Sigmoid colon (tissue), 7 donors: ENCODE results near the gene HOXB13. TPM values are rescaled to one million over a fixed set of nuclear protein-coding genes. Genes with fewer than 3 reads are reported as not detected.

Source experiments
- DNase-seq: peaks from one replicate; pipeline ENCODE4 v3.0.0-alpha.2; 2019
- H3K27ac ChIP-seq, 4 donors: fragments of 200-600 bp; sonication (generic); one replicate each; pipeline ENCODE4 v1.5.1; 2016 to 2019; ENCODE audit warnings: mild to moderate bottlenecking in 1 of 4
- H3K27me3 ChIP-seq, 3 donors: fragments of 200-600 bp; sonication (generic); one replicate each; pipeline ENCODE4 v1.5.1; 2019; ENCODE audit warnings: mild to moderate bottlenecking in 1 of 3
- H3K36me3 ChIP-seq, 4 donors: fragments of 200-600 bp; sonication (generic); one replicate each; pipeline ENCODE4 v1.5.1; 2016 to 2019
- H3K4me1 ChIP-seq, 4 donors: fragments of 200-600 bp; sonication (generic); one replicate each; pipeline ENCODE4 v1.5.1; 2017 to 2019
- H3K4me3 ChIP-seq, 4 donors: fragments of 200-600 bp; sonication (generic); one replicate each; pipeline ENCODE4 v1.5.1; 2017 to 2019; ENCODE audit warnings: mild to moderate bottlenecking in 2 of 4, moderate library complexity in 1 of 4
- H3K9me3 ChIP-seq, 4 donors: fragments of 200-600 bp in 3 of 4; sonication (generic) in 3 of 4; one replicate each; pipeline versions ENCODE4 v1.5.1 to v1.6.1; 2013 to 2019
- EP300 ChIP-seq, 4 donors: sonication (generic); formaldehyde crosslinking; IDR thresholded peaks; one replicate each; pipeline ENCODE4 v1.6.1; 2017; ENCODE audit warnings: antibody characterized with exemption in 4 of 4
- POLR2A ChIP-seq, 2 donors: fragments of 450-650 bp; IDR thresholded peaks; one replicate each; pipeline ENCODE4 v1.6.1; 2016; ENCODE audit warnings: antibody characterized with exemption in 2 of 2, mild to moderate bottlenecking in 2 of 2, moderate library complexity in 2 of 2
- POLR2AphosphoS5 ChIP-seq, 4 donors: sonication (generic); formaldehyde crosslinking; IDR thresholded peaks; one replicate each; pipeline ENCODE4 v1.6.1; 2017; ENCODE audit warnings: antibody characterized with exemption in 4 of 4
- WGBS, 2 donors: extraction: QIAGEN DNeasy Blood & Tissue Kit; methylation state at CpG; one replicate each; pipeline ENCODE4 v1.1.7; 2013; 5-methylcytosine and 5-hydroxymethylcytosine counted together
- intact Hi-C: fragments of 100-400 bp; cut with DNase I; formaldehyde crosslinking; loops from one replicate; pipeline ENCODE4 v1.15.1; 2023
- polyA plus RNA-seq, 3 donors: library from polyadenylated mRNA; stranded (reverse); fragments of 200-250 nt; gene quantifications; one replicate each; pipeline ENCODE4 v1.2.3, GENCODE V29; 2013
- total RNA-seq, 4 donors: library from RNA; depleted of rRNA; stranded (reverse); fragments of >200 nt; gene quantifications; one replicate each; pipeline ENCODE4 v1.1.0, GENCODE V29; 2016
- TF ChIP-seq, protein P1 (sequence below), 4 experiments: fragments of 450-650 bp in 3 of 4; fragments of 200-600 bp in 1 of 4; IDR thresholded peaks; one replicate each; pipeline ENCODE4 v1.5.1; 2016 to 2019; ENCODE audit warnings: antibody characterized with exemption in 4 of 4, mild to moderate bottlenecking in 3 of 4, moderate library complexity in 2 of 4
- donor health status: healthy with polysubstance abuse.
- donor health status: Bipolar disorder and iron deficiency.
- donor health status: healthy.

Gene HOXB13
- total and polyA plus RNA-seq, 7 donors = 0.36 to 49.2 (median 1.5) TPM

DNA sequence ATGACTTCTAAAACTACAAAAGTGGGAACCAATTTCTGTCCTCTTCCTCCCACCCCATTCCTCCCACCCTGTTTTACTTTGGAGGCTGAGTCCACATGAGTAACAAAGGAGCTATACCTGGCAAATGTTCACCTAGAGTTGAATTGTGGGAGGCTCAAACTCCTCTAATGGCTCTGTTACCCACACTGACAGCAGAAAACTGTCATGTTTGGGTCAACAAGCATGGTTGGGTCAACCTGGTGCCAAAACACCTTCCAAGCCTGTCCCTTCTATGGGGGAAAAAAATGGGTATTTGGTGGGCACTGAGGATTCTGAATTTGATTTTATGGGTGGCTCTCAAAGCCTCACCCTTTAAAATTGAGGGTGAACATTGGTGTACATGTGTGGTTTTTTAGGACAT, 12.0 kb upstream of the HOXB13 start:
- H3K9me3 ChIP-seq = no peaks in the 10 kb centered on the region
- no peak for DNase-seq
- TF ChIP-seq POLR2AphosphoS5 (IDR thresholded peaks at IDR 0.05) (no peak), POLR2A (IDR thresholded peaks at IDR 0.05) (no peak), EP300 (IDR thresholded peaks at IDR 0.05) (no peak)
- TF ChIP-seq, protein P1, sequence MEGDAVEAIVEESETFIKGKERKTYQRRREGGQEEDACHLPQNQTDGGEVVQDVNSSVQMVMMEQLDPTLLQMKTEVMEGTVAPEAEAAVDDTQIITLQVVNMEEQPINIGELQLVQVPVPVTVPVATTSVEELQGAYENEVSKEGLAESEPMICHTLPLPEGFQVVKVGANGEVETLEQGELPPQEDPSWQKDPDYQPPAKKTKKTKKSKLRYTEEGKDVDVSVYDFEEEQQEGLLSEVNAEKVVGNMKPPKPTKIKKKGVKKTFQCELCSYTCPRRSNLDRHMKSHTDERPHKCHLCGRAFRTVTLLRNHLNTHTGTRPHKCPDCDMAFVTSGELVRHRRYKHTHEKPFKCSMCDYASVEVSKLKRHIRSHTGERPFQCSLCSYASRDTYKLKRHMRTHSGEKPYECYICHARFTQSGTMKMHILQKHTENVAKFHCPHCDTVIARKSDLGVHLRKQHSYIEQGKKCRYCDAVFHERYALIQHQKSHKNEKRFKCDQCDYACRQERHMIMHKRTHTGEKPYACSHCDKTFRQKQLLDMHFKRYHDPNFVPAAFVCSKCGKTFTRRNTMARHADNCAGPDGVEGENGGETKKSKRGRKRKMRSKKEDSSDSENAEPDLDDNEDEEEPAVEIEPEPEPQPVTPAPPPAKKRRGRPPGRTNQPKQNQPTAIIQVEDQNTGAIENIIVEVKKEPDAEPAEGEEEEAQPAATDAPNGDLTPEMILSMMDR (IDR thresholded peaks at IDR 0.05) = no peak
- no peaks in the 10 kb centered on the region for H3K4me1 ChIP-seq
- no peak overlapping the region for H3K27ac ChIP-seq
- no peaks in the 10 kb centered on the region for H3K36me3 ChIP-seq
- intact Hi-C loops = no loop called here
- peaks cover 78 to 100% (median 98%) of the 10 kb centered on the region in 3 donors for H3K27me3 ChIP-seq
- no peak overlapping the region for H3K4me3 ChIP-seq

GRCh38 chr17:48738803-48739526, 10.4 kb upstream of the HOXB13 start:
- 28 to 52% methylated on average over 37 of the region's 37 CpGs for WGBS, 2 donors
- Histone ChIP-seq H3K9me3 (no peaks in the 10 kb centered on the region), H3K4me3 (no peak overlapping the region), H3K4me1 (no peaks in the 10 kb centered on the region), H3K36me3 (no peaks in the 10 kb centered on the region), H3K27ac (no peak overlapping the region), H3K27me3 (peaks cover 77 to 100% (median 98%) of the 10 kb centered on the region in 3 donors)
- intact Hi-C loops = no loop called here
- DNase-seq = peak; percentile 39
- TF ChIP-seq, protein P1 (IDR thresholded peaks at IDR 0.05) = no peak
- no peak for TF ChIP-seq POLR2A (IDR thresholded peaks at IDR 0.05)
- no peak for TF ChIP-seq EP300 (IDR thresholded peaks at IDR 0.05)
- no peak for TF ChIP-seq POLR2AphosphoS5 (IDR thresholded peaks at IDR 0.05)

- H3K4me3 ChIP-seq = no peak overlapping the region
- WGBS, 2 donors = 27 to 65% methylated on average over 11 of the region's 11 CpGs
These were observed 9.9 kb upstream of the HOXB13 start for GRCh38 chr17:48738424-48738802.

DNA sequence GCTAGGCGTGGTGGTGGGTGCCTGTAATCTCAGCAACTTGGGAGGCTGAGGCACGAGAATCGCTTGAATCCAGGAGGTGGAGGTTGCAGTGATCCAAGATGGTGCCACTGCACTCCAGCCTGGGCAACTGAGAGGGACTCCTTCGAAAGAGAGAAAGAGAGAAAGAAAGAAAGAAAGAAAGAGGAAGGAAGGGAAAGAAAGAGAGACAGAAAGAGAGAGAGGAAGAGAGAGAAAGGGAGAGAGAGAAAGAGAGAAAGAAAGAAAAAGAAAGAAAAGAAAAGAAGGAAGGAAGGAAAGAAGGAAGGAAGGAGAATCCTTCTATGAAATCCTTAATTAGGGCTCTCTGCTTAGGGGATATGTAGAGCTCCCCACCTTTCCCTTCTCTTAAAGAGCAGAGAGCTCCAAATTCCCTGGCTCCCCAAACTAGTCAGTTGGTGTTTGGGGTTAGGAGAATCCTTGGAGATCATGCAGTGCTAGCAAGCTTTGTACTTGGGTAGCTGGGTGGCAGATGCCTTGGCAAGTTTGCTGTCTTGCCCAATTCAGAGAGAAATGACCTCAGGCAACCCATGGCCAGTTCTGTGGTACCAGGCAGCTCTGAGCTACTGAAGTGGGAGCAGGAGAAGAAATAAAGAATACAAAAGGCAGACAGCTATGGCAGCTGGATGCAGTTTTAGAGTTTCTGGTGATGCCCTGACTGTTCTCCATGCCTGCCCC, 8.9 kb upstream of the HOXB13 start:
- 68 to 85% methylated on average over 4 of the region's 4 CpGs for WGBS, 2 donors
- no peaks in the 10 kb centered on the region for H3K36me3 ChIP-seq
- TF ChIP-seq EP300 (IDR thresholded peaks at IDR 0.05) (no peak), POLR2A (IDR thresholded peaks at IDR 0.05) (no peak), POLR2AphosphoS5 (IDR thresholded peaks at IDR 0.05) (no peak)
- TF ChIP-seq, protein P1 (IDR thresholded peaks at IDR 0.05) = no peak
- peaks cover 0 to 10% (median 7%) of the 10 kb centered on the region in 4 donors for H3K4me1 ChIP-seq
- no peaks in the 10 kb centered on the region for H3K9me3 ChIP-seq
- intact Hi-C loops = no loop called here
- peak; percentile 28 for DNase-seq
- peaks cover 78 to 100% (median 96%) of the 10 kb centered on the region in 3 donors for H3K27me3 ChIP-seq
- H3K4me3 ChIP-seq = no peak overlapping the region
- H3K27ac ChIP-seq = no peak overlapping the region

More at GRCh38 chr17:48738424-48738802, 9.9 kb upstream of the HOXB13 start:
- H3K9me3 ChIP-seq = no peaks in the 10 kb centered on the region
- no peaks in the 10 kb centered on the region for H3K36me3 ChIP-seq
- H3K4me1 ChIP-seq = peaks cover 0 to 3% (median under 1%) of the 10 kb centered on the region in 4 donors
- H3K27me3 ChIP-seq = peaks cover 78 to 100% (median 96%) of the 10 kb centered on the region in 3 donors
- intact Hi-C loops = no loop called here
- TF ChIP-seq POLR2A (IDR thresholded peaks at IDR 0.05) (no peak), EP300 (IDR thresholded peaks at IDR 0.05) (no peak), POLR2AphosphoS5 (IDR thresholded peaks at IDR 0.05) (no peak)
- TF ChIP-seq, protein P1 (IDR thresholded peaks at IDR 0.05) = no peak
- peak; percentile 28 for DNase-seq
- no peak overlapping the region for H3K27ac ChIP-seq
